KOPT-K1 (cell line): ENCODE results near the gene NF1.

Source experiments
- H3K27ac ChIP-seq: fragments of 200-600 bp; sonication (generic); 2 replicates; pipeline ENCODE4 v1.5.1; 2016; ENCODE audit warnings: antibody characterized with exemption, mild to moderate bottlenecking, low read depth, low read length; ENCODE audit not compliant: poor library complexity, severe bottlenecking
- H3K36me3 ChIP-seq: fragments of 200-600 bp; sonication (generic); 2 replicates; pipeline ENCODE4 v1.5.1; 2017; ENCODE audit warnings: antibody characterized with exemption, mild to moderate bottlenecking, low read length, moderate library complexity; ENCODE audit not compliant: insufficient read depth
- H3K9me3 ChIP-seq: fragments of 200-600 bp; sonication (generic); 2 replicates; pipeline ENCODE4 v1.5.1; 2017; ENCODE audit warnings: antibody characterized with exemption, low read length, mild to moderate bottlenecking; ENCODE audit not compliant: insufficient read depth, poor library complexity, severe bottlenecking

Gene NF1

DNA sequence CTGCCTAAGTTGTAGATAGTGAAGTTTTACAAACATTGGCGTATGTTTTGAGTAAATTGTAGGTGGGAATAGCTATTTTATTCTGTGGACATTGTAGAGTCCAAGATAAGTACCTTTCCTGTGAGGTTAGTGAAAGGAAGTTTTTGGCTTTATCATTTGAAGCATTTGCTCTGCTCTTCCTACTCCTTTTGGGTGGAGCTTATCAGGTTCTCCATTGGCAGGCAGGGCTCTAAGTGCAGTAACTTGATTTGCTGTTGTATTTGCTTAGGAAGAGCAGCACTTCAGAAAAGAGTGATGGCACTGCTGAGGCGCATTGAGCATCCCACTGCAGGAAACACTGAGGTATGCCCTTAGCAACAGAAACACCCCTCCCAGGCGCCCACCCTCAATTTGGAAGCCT is 132.2 kb downstream of the NF1 start:
- H3K36me3 ChIP-seq = peaks cover 32% of the 10 kb centered on the region

DNA sequence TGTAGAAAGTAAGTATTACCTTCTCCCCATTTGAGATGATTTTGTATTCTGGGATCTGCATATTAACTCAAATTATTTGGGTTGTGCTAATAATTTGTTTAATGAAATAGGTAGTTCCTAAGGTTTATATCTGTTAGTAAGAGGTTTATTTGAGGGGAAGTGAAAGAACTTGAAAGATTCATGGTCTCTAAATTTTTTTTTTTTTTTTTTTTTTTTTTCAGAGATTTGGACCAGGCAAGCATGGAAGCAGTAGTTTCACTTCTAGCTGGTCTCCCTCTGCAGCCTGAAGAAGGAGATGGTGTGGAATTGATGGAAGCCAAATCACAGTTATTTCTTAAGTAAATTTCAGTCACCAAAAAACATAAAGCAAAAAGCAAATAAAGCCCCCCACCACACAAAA is 137.1 kb downstream of the NF1 start:
- H3K36me3 ChIP-seq = peaks cover 72% of the 10 kb centered on the region
- H3K9me3 ChIP-seq = no peaks in the 10 kb centered on the region
- H3K27ac ChIP-seq = no peak overlapping the region

More for the DNA sequence above, 132.2 kb downstream of the NF1 start:
- Histone ChIP-seq H3K27ac (no peak overlapping the region), H3K9me3 (no peaks in the 10 kb centered on the region)

DNA sequence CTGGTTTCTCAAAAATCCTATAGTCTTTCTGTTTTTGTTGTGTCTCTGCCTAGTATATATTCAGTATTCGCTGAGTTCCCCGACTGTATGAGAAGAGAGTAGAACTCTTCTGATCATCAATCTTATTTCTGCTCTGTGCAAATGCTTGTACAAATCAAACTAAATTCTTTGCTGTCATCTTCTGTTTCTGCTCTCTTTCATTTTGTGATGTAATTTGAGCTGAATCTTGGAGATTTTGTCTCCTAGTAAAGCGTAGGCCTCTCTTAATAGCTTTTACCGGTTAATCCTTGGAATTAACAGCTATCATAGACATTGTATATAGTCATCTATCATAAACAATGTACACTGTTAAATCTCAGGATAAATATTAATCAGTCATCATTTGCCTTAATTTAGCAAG is 140.3 kb downstream of the NF1 start:
- no peaks in the 10 kb centered on the region for H3K9me3 ChIP-seq
- no peak overlapping the region for H3K27ac ChIP-seq
- peaks cover 74% of the 10 kb centered on the region for H3K36me3 ChIP-seq

DNA sequence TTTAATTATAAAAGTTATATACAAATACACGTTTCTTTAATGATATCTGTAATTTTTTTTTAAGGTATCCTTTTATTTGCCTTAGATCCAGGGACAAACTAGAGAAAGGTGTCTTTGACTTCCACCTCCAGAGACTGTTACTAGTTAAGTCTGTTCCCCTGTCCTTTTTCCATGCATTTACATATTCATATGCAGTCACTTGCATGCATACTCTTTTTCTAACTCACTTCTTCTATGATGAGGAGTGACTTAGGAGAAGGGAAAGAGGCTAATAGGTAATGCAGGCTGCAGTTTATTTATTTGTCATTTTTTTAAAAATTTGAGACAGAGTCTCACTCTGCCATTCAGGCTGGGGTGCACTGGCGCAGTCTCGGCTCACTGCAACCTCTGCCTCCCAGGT is 141.4 kb downstream of the NF1 start:
- Histone ChIP-seq H3K27ac (no peak overlapping the region), H3K36me3 (peaks cover 75% of the 10 kb centered on the region), H3K9me3 (no peaks in the 10 kb centered on the region)

DNA sequence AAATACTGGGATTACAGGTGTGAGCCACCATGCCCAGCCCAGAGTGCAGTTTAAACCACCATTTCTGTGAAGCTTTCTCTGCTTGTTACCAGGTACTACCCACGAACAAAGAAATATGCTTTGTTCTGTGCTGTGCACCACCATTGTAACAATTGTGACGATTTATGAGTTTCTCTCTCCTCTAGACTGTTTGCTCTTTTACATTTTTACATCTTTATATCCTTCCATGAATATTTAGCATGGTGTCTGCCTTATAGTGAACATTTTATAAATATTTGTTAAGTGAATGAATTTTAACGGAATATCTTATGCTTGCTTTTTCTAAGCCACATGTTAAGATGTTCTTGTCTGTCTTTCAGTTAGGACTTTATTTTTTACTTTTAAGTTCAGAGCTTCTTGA is 141.9 kb downstream of the NF1 start:
- Histone ChIP-seq H3K9me3 (no peaks in the 10 kb centered on the region), H3K27ac (no peak overlapping the region), H3K36me3 (peaks cover 76% of the 10 kb centered on the region)

DNA sequence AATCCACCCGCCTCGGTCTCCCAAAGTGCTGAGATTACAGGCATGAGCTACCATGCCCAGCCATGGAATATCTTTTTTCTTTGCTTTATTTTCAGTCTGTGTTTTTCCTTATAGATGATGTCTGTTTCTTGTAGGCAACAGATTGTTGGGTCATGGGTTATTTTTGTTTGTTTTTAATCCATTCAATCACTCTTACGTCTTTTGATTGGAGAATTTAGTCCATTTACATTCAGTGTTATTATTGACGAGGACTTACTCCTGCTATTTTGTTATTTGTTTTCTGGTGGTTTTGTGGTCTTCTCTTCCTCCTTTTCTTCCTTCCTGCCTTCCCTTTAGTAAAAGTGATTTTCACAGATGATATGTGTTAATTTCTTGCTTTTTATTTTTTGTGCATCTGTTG is 146.3 kb downstream of the NF1 start:
- Histone ChIP-seq H3K36me3 (peaks cover 79% of the 10 kb centered on the region), H3K9me3 (no peaks in the 10 kb centered on the region), H3K27ac (no peak overlapping the region)

DNA sequence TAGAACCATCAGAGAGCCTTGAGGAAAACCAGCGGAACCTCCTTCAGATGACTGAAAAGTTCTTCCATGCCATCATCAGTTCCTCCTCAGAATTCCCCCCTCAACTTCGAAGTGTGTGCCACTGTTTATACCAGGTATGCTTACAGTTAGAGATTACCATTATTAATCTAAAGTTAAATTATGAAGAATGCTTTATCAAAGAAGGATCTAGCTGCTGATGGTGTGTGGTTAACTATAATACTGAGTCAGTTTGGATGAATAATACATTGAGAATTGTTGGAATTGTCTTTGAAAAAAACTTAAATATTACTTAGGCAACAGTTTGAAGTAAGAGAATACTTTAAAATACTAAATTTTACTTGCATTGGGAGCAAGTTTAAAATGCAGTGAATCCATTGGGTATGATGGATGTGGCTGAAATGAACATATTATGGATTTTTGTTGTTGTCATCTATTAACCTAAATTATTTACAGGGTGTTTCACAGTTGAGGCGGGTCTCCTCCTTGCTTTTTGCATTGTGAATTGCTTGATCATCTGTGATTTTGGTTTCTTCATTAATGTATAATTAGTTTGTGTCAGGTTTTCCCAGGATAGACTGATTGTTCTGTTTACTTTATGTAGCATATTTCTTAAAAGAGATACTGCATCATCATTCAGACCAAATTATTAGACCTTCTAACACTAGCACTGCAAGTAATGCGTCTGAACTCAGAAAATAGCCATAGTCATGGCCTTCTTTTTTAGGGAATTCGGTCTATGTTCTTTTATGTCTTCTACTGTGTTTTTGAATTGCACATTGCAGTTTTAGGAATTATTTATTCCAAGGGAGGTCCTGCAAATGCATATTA is 154.4 kb downstream of the NF1 start:
- no peak overlapping the region for H3K27ac ChIP-seq

DNA sequence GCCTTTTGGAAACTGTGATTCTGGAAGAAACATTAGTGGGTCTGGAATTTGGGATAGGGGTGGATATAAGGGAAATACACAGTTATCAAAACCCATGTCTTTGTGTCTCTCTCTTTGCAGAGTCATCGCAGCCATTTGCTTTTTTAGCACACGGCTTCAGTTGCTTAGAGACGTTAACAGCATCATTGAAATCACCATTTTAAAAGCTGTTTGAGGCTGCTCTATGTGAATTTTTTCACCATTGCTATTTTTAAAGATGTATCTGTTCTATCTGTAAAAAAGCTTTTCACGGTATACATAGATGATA is 155.0 kb downstream of the NF1 start:
- no peak overlapping the region for H3K27ac ChIP-seq
- H3K36me3 ChIP-seq = peaks cover 32% of the 10 kb centered on the region
- H3K9me3 ChIP-seq = no peaks in the 10 kb centered on the region

More for the DNA sequence above, 154.4 kb downstream of the NF1 start:
- Histone ChIP-seq H3K36me3 (peaks cover 38% of the 10 kb centered on the region), H3K9me3 (no peaks in the 10 kb centered on the region)

DNA sequence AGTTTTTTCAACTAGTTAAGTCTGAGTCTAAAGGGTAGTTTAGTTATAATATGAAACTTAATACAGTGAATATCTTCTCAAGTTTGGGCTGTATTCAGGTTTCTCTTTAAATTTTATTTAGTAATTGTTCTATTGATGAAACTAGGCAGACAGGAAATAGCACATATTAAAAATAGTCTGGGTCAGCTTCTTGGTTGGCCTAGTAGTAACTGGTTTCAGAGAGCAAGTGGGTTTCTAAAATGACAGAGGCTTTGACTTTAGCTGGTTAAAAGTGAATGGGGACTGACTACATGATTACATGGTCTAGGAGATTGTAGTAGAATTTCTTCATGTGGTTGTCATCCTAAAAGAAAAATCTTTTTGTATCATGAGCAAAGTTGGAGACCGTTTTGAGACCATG is 155.5 kb downstream of the NF1 start:
- H3K36me3 ChIP-seq = peaks cover 30% of the 10 kb centered on the region
- no peak overlapping the region for H3K27ac ChIP-seq
- no peaks in the 10 kb centered on the region for H3K9me3 ChIP-seq

DNA sequence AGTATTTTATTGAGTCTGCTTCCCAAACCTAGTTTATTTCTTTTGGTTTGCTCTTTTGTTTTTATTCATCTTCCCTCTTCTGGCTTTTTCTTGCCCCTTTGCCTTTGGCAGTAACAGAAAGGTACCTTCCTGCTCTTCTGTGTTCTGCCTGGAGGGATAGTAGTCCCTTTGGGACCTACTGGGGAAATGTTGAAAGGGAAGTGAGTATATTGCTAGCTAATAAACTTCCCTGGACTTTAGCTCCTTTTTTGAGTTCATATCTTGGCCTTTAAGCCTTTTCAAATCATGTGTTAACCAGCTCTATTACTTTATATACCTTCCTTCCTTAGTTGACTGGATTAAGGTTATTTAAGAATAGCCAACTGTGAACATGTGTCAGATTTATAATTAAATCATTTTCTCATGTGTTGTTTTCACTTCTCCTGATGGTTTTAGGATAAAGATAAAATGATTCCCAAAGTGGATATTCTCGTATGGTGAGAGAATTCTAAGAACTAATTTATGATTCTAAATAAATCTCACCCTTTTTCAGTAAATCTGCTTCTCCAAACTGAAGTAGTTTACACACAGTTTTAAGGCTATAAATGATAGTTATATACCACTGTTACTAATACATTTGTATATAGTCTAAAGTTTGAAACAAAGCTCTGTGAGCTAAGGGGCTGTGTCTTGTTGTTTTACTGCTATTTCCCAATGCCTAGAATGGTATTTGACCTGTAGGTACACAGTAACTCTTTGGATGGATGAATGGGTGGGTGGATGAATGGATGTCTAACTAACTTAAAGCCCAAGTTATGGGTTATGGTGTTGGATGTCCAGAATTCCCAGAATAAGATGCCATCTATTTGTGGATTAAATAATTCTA is 156.6 kb downstream of the NF1 start:
- Histone ChIP-seq H3K36me3 (peaks cover 25% of the 10 kb centered on the region), H3K9me3 (no peaks in the 10 kb centered on the region), H3K27ac (no peak overlapping the region)

DNA sequence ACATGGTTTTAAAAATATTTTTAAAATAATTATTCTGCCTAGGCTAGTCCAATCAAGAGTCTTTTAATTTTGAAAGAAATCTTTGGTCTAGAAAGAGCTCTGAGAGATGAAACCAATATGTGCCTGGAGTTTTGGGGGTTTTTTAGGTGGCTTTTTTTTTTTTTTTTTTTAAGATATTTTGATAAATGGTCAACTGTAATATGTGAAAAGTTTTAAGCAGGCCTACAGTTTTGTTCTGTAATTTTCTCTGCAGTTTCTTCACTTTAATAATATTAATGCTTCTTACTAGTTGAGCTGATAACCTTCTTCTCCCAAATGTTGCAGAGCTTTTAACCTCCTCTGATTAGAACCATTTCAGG is 157.2 kb downstream of the NF1 start:
- peaks cover 25% of the 10 kb centered on the region for H3K36me3 ChIP-seq
- H3K27ac ChIP-seq = no peak overlapping the region
- no peaks in the 10 kb centered on the region for H3K9me3 ChIP-seq

DNA sequence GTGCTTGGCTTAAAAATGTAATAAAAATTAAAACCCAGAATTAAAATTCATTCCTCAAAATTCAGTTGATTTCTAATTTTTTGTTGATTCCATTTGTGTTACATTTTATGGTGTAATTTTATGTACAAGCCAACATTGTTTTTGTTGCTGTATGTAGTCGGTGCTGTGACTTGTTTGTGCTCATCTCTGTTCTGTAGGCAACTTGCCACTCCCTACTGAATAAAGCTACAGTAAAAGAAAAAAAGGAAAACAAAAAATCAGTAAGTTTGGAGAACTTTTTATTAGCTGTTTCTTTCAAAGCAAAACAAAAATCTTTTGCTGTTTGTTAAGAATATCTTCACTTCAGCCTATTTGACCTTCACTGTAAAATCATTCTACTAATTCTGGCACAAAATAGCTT is 158.0 kb downstream of the NF1 start:
- no peak overlapping the region for H3K27ac ChIP-seq
- no peaks in the 10 kb centered on the region for H3K9me3 ChIP-seq
- peaks cover 25% of the 10 kb centered on the region for H3K36me3 ChIP-seq

DNA sequence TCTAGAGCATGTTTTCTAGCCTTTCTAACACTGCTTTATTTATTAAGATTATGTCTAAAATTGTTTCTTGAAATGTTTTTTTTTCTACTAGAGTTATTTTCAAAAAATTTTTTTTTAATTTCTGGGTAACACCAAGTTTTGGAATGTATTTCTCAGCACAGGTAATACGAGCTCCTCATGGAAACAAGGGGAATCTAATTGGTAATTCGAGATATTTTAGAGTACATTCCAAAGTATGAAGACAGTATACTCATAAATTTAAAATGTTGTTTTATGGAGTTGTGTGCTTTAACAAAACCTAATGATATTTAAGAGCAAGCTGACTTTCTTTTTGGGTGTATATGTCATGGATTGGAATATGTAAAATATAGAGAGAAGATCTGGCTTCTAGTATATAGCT is 159.9 kb downstream of the NF1 start:
- peaks cover 14% of the 10 kb centered on the region for H3K36me3 ChIP-seq
- no peaks in the 10 kb centered on the region for H3K9me3 ChIP-seq
- no peak overlapping the region for H3K27ac ChIP-seq

DNA sequence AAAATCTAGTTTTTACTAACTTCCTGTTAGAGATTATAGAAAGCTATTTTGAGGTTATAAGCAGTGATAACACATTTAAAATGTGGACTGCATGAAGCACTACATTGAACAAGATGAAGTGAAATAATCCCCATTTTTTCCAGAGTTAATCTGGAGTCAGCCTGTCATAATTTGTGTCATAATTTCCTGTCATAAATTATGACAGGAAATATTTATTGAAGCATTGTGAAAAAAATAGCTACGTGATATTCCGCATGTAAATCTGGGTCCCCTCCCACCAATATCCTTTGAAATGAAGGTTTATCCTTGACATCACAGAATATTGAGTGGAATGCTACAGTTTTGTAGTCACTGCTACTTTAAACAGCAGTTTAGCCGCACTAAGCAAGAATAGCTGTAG is 162.2 kb downstream of the NF1 start:
- Histone ChIP-seq H3K9me3 (no peaks in the 10 kb centered on the region), H3K27ac (no peak overlapping the region)

DNA sequence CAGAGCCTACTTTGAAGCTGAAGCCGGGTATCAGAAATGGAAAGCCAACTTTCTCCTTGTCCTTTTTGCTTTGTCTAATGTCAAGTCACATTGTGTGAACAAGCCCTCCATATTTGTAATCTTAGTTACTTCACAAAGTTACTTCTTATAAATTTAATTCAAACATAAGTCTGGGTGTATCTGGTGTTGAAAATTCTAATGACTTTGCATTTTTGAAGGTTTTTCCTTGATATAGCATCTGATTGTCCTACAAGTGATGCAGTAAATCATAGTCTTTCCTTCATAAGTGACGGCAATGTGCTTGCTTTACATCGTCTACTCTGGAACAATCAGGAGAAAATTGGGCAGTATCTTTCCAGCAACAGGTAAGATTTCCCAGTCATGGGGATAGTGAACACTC is 165.4 kb downstream of the NF1 start:
- H3K9me3 ChIP-seq = no peaks in the 10 kb centered on the region
- H3K36me3 ChIP-seq = peaks cover 18% of the 10 kb centered on the region
- no peak overlapping the region for H3K27ac ChIP-seq

More for the DNA sequence above, 162.2 kb downstream of the NF1 start:
- H3K36me3 ChIP-seq = peaks cover 25% of the 10 kb centered on the region

DNA sequence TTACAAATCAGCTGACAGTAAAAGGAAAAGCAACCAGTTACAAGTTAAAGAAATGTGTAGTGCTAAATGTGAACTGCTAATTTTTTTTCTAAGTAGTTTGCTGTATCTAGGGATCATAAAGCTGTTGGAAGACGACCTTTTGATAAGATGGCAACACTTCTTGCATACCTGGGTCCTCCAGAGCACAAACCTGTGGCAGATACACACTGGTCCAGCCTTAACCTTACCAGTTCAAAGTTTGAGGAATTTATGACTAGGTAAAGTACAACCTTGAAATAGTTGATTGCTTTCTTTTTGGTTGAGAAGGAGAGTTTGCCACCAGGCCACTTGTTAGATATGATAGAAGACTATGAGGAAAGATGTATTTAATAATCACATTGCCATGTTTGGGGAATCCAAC is 166.8 kb downstream of the NF1 start:
- Histone ChIP-seq H3K27ac (no peak overlapping the region), H3K36me3 (peaks cover 30% of the 10 kb centered on the region), H3K9me3 (no peaks in the 10 kb centered on the region)
